ENCODE data around the gene TMED6.

The TMED6 gene

DNA sequence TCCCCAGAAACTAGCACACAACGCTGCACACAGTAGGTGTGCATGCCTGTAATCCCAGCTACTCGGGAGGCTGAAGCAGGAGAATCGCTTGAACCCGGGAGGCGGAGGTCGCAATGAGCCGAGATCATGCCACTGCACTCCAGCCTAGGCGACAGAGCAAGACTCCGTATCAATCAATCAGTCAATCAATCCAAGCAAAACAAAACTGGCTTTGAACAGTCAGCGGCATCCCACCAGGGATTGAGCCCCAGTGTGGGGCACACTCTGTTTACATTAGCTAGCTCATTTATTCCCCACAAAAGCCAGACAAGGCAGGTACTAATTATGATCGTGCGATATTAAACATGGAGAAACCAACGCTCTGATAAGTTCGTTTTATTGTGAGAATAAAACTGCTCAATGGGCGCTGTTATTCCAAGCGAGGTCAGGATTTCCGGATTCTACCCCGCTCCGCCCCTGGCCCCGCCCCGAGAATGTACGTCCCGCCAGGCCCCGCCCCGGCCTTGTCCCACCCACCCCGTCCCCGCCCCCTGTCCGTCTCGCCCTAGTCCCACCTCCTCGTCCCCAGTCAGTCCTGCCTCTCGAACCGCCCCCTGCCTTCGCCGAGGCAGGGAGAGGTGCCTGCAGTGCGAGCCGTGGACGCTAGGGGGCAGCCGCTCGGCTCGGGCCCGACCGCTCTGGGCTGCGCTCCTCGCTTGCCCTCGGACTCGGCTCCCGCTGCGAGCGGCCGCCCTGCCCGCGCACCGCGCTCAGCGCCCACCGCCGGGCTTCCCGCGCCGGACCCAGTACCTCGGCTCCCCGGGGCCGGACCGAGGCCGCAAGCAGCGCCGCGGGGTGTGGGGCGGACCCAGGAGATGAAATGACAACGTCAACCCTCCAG is 40.7 kb downstream of the TMED6 start, which contains the start of gene VPS4A:
Gene VPS4A, plus strand, starts transcription at position 698 of the 880 bp plus-strand sequence. Its CDS starts 162 bp downstream, at position 860.
- DNase-seq (ENCODE audit: low spot score): peak; percentile 97
- ChIA-PET POLR2A (ENCODE audit: low non-redundant PET) (no interaction called here), CTCF (interaction anchor here (0.6 to 1.2 kb wide), 3 partner anchors 16 to 336 kb away, joined by 3 to 4 read pairs (median 4); no protein-coding TSS in a partner anchor)
- TF ChIP-seq, protein P1, sequence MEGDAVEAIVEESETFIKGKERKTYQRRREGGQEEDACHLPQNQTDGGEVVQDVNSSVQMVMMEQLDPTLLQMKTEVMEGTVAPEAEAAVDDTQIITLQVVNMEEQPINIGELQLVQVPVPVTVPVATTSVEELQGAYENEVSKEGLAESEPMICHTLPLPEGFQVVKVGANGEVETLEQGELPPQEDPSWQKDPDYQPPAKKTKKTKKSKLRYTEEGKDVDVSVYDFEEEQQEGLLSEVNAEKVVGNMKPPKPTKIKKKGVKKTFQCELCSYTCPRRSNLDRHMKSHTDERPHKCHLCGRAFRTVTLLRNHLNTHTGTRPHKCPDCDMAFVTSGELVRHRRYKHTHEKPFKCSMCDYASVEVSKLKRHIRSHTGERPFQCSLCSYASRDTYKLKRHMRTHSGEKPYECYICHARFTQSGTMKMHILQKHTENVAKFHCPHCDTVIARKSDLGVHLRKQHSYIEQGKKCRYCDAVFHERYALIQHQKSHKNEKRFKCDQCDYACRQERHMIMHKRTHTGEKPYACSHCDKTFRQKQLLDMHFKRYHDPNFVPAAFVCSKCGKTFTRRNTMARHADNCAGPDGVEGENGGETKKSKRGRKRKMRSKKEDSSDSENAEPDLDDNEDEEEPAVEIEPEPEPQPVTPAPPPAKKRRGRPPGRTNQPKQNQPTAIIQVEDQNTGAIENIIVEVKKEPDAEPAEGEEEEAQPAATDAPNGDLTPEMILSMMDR (conservative IDR thresholded peaks at IDR 0.05; ENCODE audit: low read depth): peak; percentile 93
- H3K27ac ChIP-seq: peak within 1 kb of the TSS; percentile 88

DNA sequence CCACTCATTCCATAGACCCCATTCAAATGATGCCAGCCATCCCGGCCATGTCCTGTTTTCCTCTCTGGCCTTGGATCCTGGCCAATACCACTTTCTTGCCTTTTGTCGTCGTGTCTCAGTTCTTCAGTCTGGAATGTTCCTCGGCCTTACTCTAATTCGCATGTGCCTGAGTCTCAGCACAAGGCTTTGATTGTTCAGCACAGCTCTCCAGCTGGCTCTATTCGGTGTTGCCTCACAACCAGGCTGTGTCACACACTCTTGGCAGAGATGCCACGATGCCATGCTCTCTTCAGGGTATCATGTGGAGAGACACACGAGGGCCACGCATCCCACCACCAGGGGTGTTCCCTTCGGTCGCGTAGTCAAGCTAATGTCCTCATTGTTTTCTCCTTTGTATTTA is 42.3 kb downstream of the TMED6 start:
- peak overlapping the region; percentile 6; the same call in 1 of the 2 replicates for H3K27ac ChIP-seq
- CTCF ChIA-PET: interaction anchor here (0.8 kb wide), 1 partner anchor 24 kb away, joined by 3 read pairs; no protein-coding TSS in a partner anchor
- POLR2A ChIA-PET (ENCODE audit: low non-redundant PET): no interaction called here
- TF ChIP-seq, protein P1 (conservative IDR thresholded peaks at IDR 0.05; ENCODE audit: low read depth): no peak
- no peak for DNase-seq (ENCODE audit: low spot score)

DNA sequence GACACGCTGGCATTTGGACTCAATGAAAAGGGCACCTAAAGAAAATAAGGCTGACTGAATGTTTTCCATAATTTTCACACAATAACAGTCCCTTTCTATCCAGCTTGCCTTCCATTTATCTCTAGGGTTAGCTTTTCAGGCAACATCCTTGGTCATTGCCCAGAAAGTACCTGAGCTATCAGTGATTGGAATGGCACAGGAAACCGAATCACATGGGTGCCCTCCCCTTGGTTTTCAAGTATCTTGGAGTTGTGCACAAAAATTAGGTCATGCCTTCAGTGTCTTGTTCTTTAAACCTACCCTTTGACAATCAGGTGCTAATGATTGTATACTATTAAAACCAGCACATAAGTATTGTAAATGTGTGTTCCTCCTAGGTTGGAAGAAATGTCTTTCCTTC is 43.7 kb downstream of the TMED6 start:
- POLR2A ChIA-PET (ENCODE audit: low non-redundant PET): no interaction called here
- no peak for DNase-seq (ENCODE audit: low spot score)
- TF ChIP-seq, protein P1 (conservative IDR thresholded peaks at IDR 0.05; ENCODE audit: low read depth): no peak
- CTCF ChIA-PET: interaction anchor here (0.7 kb wide), 1 partner anchor 142 kb away, joined by 5 read pairs; no protein-coding TSS in a partner anchor
- H3K27ac ChIP-seq: no peak overlapping the region

DNA sequence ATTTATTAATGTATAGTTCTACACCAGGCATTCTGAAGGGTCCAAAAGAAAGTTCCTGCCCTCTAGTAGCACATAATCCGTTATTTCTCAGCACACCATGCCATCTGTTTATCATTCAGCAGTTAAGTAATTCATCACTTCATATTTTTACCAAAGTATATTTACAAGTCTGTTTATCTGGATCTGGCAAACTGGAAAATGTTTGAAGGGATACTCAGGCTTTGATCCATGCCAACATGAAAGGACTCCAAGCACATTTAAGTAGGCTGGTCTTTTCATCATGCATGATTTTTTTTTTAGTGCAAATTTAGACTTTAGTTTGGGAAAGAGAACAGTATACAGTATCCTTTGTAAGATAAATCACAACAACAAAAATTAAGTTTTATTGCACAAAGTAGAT is 44.5 kb downstream of the TMED6 start:
- H3K27ac ChIP-seq: no peak overlapping the region
- POLR2A ChIA-PET (ENCODE audit: low non-redundant PET): no interaction called here
- DNase-seq (ENCODE audit: low spot score): no peak
- CTCF ChIA-PET: no interaction called here
- TF ChIP-seq, protein P1 (conservative IDR thresholded peaks at IDR 0.05; ENCODE audit: low read depth): no peak

DNA sequence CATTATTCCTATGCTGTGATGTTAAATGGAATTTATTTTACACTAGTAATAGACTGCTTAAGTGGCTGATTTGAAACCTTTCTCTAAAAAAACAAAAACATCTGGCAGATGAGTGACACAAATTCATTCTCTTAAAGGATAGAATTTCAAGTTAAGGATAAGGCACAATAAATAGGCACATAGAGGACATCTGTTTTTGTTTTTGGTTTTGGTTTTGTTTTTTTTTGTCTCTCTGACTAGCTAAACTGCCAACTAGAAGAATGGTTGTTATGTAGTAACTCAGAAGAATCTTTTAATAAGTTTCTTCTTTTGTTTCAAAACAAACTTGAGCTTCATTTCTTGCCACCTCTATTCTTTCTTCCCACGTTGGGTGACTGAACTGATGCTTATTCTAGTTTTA is 45.6 kb downstream of the TMED6 start:
- no peak for DNase-seq (ENCODE audit: low spot score)
- TF ChIP-seq, protein P1 (conservative IDR thresholded peaks at IDR 0.05; ENCODE audit: low read depth): no peak
- POLR2A ChIA-PET (ENCODE audit: low non-redundant PET): no interaction called here
- no peak overlapping the region for H3K27ac ChIP-seq
- CTCF ChIA-PET: interaction anchor here (0.7 kb wide), 1 partner anchor 621 kb away, joined by 4 read pairs; no protein-coding TSS in a partner anchor

DNA sequence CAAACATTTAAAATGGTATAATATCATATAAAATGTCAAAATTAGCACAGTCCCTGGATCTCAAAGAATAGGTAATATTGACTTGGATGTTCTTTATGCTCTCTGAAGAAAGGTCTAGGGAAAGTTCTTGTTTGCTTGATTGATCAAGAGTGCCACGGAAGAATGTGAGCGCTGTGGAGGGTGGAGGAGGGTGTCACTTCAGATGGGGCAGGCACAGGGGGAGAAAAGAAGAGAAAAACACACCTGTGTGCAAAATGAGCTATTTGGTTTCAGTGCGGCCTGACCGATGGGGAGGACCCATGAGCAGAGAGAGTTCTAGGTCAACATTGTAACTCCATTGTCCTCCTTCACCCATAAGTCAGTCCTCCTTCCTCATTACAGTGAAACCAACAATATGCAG is 49.3 kb downstream of the TMED6 start:
- DNase-seq (ENCODE audit: low spot score): no peak
- ChIA-PET CTCF (no interaction called here), POLR2A (ENCODE audit: low non-redundant PET) (no interaction called here)
- no peak overlapping the region for H3K27ac ChIP-seq
- TF ChIP-seq, protein P1 (conservative IDR thresholded peaks at IDR 0.05; ENCODE audit: low read depth): no peak

Measured in RWPE1 (cell line).